Measurements from ENCODE around the gene MGAT3.

Gene MGAT3

GRCh38 chr22:39454385-39454871 is 2.4 kb upstream of the MGAT3 start:
- no peak overlapping the region for H3K4me3 ChIP-seq (ENCODE audit: low read depth, low read length)
- in situ Hi-C loops (cut with HindIII; ENCODE audit: low sequenced_read_pairs), result loop anchor here (5.0 kb wide), 1 partner anchor 53 kb away; no protein-coding TSS in a partner anchor
- no peak for DNase-seq (ENCODE audit: low read depth)
- no peak for TF ChIP-seq CTCF (IDR thresholded peaks at IDR 0.05; ENCODE audit: low read depth, low read length, missing control alignments)

- DNase-seq (ENCODE audit: low read depth), result no peak
- in situ Hi-C loops (cut with HindIII; ENCODE audit: low sequenced_read_pairs), result no loop called here
- peak overlapping the region; percentile 23 for H3K4me3 ChIP-seq (ENCODE audit: low read depth, low read length)
- no peak for TF ChIP-seq CTCF (IDR thresholded peaks at IDR 0.05; ENCODE audit: low read depth, low read length, missing control alignments)
Observed at GRCh38 chr22:39457198-39457555, 365 bp downstream of the MGAT3 start.

GRCh38 chr22:39457556-39458443 is 988 bp downstream of the MGAT3 start:
- in situ Hi-C loops (cut with HindIII; ENCODE audit: low sequenced_read_pairs), result no loop called here
- H3K4me3 ChIP-seq (ENCODE audit: low read depth, low read length), result peak overlapping the region; percentile 23
- no peak for TF ChIP-seq CTCF (IDR thresholded peaks at IDR 0.05; ENCODE audit: low read depth, low read length, missing control alignments)
- no peak for DNase-seq (ENCODE audit: low read depth)

GRCh38 chr22:39458444-39459083 is 1.8 kb downstream of the MGAT3 start:
- no peak overlapping the region for H3K4me3 ChIP-seq (ENCODE audit: low read depth, low read length)
- no peak for TF ChIP-seq CTCF (IDR thresholded peaks at IDR 0.05; ENCODE audit: low read depth, low read length, missing control alignments)
- no peak for DNase-seq (ENCODE audit: low read depth)
- in situ Hi-C loops (cut with HindIII; ENCODE audit: low sequenced_read_pairs), result no loop called here

- no peak overlapping the region for H3K4me3 ChIP-seq (ENCODE audit: low read depth, low read length)
- no peak for TF ChIP-seq CTCF (IDR thresholded peaks at IDR 0.05; ENCODE audit: low read depth, low read length, missing control alignments)
- no peak for DNase-seq (ENCODE audit: low read depth)
- in situ Hi-C loops (cut with HindIII; ENCODE audit: low sequenced_read_pairs), result no loop called here
Observed at GRCh38 chr22:39459681-39460080, 2.9 kb downstream of the MGAT3 start.

GRCh38 chr22:39462443-39463221 is 5.8 kb downstream of the MGAT3 start:
- in situ Hi-C loops (cut with HindIII; ENCODE audit: low sequenced_read_pairs), result no loop called here
- no peak for DNase-seq (ENCODE audit: low read depth)
- no peak overlapping the region for H3K4me3 ChIP-seq (ENCODE audit: low read depth, low read length)
- no peak for TF ChIP-seq CTCF (IDR thresholded peaks at IDR 0.05; ENCODE audit: low read depth, low read length, missing control alignments)

All from astrocyte of the cerebellum (primary cell).